Lower lobe of right lung (tissue), 2 donors: ENCODE data around the gene DIPK1B. TPM values are rescaled to one million over a fixed set of nuclear protein-coding genes. Genes with fewer than 3 reads are reported as not detected.

Experiments used
- ATAC-seq, 2 donors: fragments of 200-7000 bp; cut with Tn5 transposase; one replicate each; pipeline ENCODE4 v1.9.1; 2020 to 2022; ENCODE audit warnings: mild to moderate bottlenecking in 2 of 2, moderate library complexity in 2 of 2
- DNase-seq: peaks from one replicate; pipeline ENCODE4 v3.0.0-alpha.2; 2020
- H3K27ac ChIP-seq: fragments of 200-600 bp; one replicate; pipeline ENCODE4 v1.8.0; 2022
- H3K27me3 ChIP-seq: fragments of 200-600 bp; one replicate; pipeline ENCODE4 v1.8.0; 2022; ENCODE audit warnings: low read depth
- H3K36me3 ChIP-seq: fragments of 200-600 bp; one replicate; pipeline ENCODE4 v1.8.0; 2022; ENCODE audit warnings: mild to moderate bottlenecking
- H3K4me1 ChIP-seq: fragments of 200-600 bp; one replicate; pipeline ENCODE4 v1.8.0; 2022
- H3K4me3 ChIP-seq: fragments of 200-600 bp; one replicate; pipeline ENCODE4 v1.8.0; 2022; ENCODE audit warnings: mild to moderate bottlenecking
- H3K9me3 ChIP-seq: fragments of 200-600 bp; one replicate; pipeline ENCODE4 v1.8.0; 2022
- CTCF ChIP-seq: fragments of 200-600 bp; IDR thresholded peaks from one replicate; pipeline ENCODE4 v1.8.0; 2022; ENCODE audit warnings: antibody characterized with exemption, mild to moderate bottlenecking
- intact Hi-C: fragments of 100-400 bp; cut with DNase I; formaldehyde crosslinking; loops from one replicate; pipeline ENCODE4 v1.11.0; 2022
- total RNA-seq: library from RNA; stranded (reverse); fragmentation: NEBNext Ultra II Directional; extraction: Animal tissue kit (Norgen Biotek cat#: 25700); gene quantifications from one replicate; pipeline ENCODE4 v1.2.1, GENCODE V29; 2021
- donor health status: DM: no; HTN: yes; CAD: no; lungs with severe emphysema.

Gene DIPK1B
- total RNA-seq, 1 donor from 2014 or later, result 15.1 TPM

GRCh38 chr9:136675477-136676296, 36.7 kb upstream of the DIPK1B start:
- no peaks in the 10 kb centered on the region for H3K27me3 ChIP-seq
- H3K27ac ChIP-seq, result no peak overlapping the region
- no peak overlapping the region for H3K4me3 ChIP-seq
- peaks cover 44% of the 10 kb centered on the region for H3K4me1 ChIP-seq
- H3K9me3 ChIP-seq, result no peaks in the 10 kb centered on the region
- intact Hi-C loops, result no loop called here
- TF ChIP-seq CTCF, result no peak
- no peak for DNase-seq
- ATAC-seq, result peak; percentile 6 to 46
- H3K36me3 ChIP-seq, result peaks cover 56% of the 10 kb centered on the region

DNA sequence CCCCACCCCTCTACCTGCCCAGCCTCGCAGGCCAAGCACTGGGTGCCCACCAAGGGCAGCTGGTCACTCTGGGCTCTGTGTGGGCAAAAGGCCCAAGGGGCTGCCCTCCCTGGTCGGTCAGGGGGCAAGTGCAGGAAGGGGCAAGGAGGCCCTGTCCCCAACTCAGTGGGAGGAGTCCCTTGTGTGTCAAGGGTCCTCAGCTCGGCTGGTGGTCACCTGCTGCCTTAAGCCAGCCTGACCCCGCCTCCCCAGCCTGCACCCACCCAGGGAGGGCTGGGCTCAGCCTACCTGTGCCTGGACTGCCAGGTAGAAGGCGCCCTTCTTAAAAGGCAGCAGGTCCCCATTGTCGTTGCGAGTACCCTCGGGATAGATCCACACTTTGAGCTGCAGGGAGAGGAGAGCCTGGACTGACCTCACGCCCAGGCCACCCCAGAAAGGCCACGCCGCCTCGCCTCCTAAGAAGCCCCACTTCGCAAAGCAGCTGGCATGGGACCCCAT, 36.0 kb upstream of the DIPK1B start:
- intact Hi-C loops, result no loop called here

DNA sequence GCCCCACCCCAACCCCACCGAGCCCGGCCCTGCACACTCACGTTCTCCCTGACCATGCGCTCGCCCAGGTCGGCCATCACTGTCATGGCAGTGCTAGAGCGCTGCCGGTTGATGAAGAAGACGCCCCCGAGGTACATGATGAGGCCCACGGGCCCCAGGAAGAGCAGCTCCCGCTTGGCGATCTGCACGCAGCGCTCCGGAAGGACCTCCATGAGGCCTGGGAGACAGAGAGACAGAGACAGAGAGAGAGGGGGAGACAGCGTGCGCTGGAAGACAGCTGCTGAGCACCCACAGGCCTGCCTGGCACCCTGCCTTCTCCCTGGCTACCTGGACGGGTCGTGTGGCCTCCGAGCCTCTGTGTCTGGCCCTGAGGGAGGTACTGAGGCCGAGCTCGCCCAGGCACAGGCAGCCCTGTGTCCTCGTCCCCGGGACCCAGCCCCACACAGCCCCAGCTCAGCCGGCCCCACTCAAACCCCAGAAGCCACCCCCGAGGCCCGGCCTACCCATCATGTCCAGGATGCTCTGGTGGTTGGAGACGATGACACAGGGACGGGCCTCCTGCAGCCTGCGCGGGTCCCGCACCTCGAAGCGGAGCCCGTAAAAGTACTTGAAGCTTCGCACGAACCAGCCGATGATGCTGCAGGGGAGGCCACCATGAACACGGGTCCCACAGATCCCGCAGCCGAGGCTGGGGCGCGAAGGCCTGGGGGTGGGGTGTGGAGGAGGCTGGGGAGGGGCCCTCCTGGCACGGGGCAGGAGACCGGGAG, 35.3 kb upstream of the DIPK1B start:
- Histone ChIP-seq H3K27me3 (no peaks in the 10 kb centered on the region), H3K4me1 (peaks cover 41% of the 10 kb centered on the region), H3K27ac (no peak overlapping the region), H3K4me3 (no peak overlapping the region), H3K9me3 (no peaks in the 10 kb centered on the region), H3K36me3 (peaks cover 48% of the 10 kb centered on the region)
- no peak for ATAC-seq
- intact Hi-C loops, result no loop called here
- no peak for TF ChIP-seq CTCF
- no peak for DNase-seq

More for the DNA sequence above, 36.0 kb upstream of the DIPK1B start:
- Histone ChIP-seq H3K36me3 (peaks cover 56% of the 10 kb centered on the region), H3K27me3 (no peaks in the 10 kb centered on the region), H3K4me3 (no peak overlapping the region), H3K4me1 (peaks cover 46% of the 10 kb centered on the region), H3K9me3 (no peaks in the 10 kb centered on the region), H3K27ac (no peak overlapping the region)
- DNase-seq (no peak), ATAC-seq (no peak)
- no peak for TF ChIP-seq CTCF

- Histone ChIP-seq H3K4me1 (peaks cover 40% of the 10 kb centered on the region), H3K4me3 (no peak overlapping the region), H3K36me3 (peaks cover 39% of the 10 kb centered on the region), H3K27me3 (no peaks in the 10 kb centered on the region), H3K9me3 (no peaks in the 10 kb centered on the region), H3K27ac (no peak overlapping the region)
- no peak for DNase-seq
- ATAC-seq, result no peak
- TF ChIP-seq CTCF, result no peak
- intact Hi-C loops, result no loop called here
These were observed 34.3 kb upstream of the DIPK1B start for GRCh38 chr9:136678034-136678433.

DNA sequence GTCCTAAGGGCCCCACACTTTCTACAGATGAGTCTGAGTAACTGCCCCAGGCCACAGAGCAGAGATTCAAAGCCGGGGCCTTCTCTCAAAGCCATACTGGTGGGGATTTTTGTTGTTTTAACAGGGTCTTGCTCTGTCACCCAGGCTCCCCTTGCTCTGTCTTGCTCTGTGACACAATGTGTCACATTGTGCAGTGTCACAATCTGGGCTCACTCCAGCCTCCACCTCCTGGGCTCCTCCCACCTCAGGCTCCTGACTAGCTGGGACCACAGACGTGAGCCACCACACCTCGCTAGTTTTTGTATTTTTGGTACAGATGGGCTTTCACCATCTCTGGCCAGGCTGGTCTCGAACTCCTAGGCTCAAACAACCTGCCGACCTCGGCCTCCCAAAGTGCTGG, 33.7 kb upstream of the DIPK1B start:
- Histone ChIP-seq H3K27me3 (no peaks in the 10 kb centered on the region), H3K9me3 (no peaks in the 10 kb centered on the region), H3K27ac (no peak overlapping the region), H3K4me3 (no peak overlapping the region), H3K4me1 (peaks cover 40% of the 10 kb centered on the region), H3K36me3 (peaks cover 33% of the 10 kb centered on the region)
- ATAC-seq (no peak), DNase-seq (no peak)
- no peak for TF ChIP-seq CTCF
- intact Hi-C loops, result no loop called here
